HEK293 (cell line): Measurements from ENCODE around the gene ATF6.

Source experiments
- CTCF ChIA-PET: fragments of 350-600 bp; formaldehyde crosslinking; extraction: SDS; loops from one replicate; lab custom pipeline; 2021; ENCODE audit warnings: antibody characterized with exemption; lab: Yijun Ruan, JAX
- POLR2A ChIA-PET: fragments of 300-600 bp; formaldehyde crosslinking; extraction: SDS; loops from one replicate; lab custom pipeline; 2020; ENCODE audit warnings: antibody characterized with exemption, inconsistent platforms; lab: Yijun Ruan, JAX
- H3K27ac ChIP-seq: fragments of 200-500 bp; sonication (Bioruptor generic); 2 replicates; pipeline ENCODE4 v1.5.1; 2014; ENCODE audit warnings: low read depth, low read length, control low read depth, inconsistent platforms; ENCODE audit errors: extremely low read depth
- H3K36me3 ChIP-seq, 2 experiments: fragments of 200-500 bp in 1 of 2; sonication (Bioruptor generic) in 1 of 2; 1 replicate in 1 of 2; 2 replicates in 1 of 2; pipeline ENCODE4 v1.5.1; 2014 to 2017; ENCODE audit warnings: inconsistent platforms in 2 of 2, low read length in 2 of 2; ENCODE audit not compliant: control insufficient read depth in 2 of 2, insufficient read depth in 1 of 2
- H3K4me1 ChIP-seq: fragments of 200-500 bp; sonication (Bioruptor generic); 2 replicates; pipeline ENCODE4 v1.5.1; 2014; ENCODE audit warnings: mild to moderate bottlenecking, low read length, inconsistent platforms; ENCODE audit not compliant: control insufficient read depth, insufficient read depth
- H3K4me3 ChIP-seq: 2 replicates; pipeline ENCODE4 v1.5.1; 2011; ENCODE audit warnings: low read depth, mild to moderate bottlenecking, control low read depth, low read length, moderate library complexity
- H3K9me3 ChIP-seq: fragments of 200-500 bp; sonication (Bioruptor generic); 2 replicates; pipeline ENCODE4 v1.5.1; 2014; ENCODE audit warnings: low read depth, low read length, inconsistent platforms; ENCODE audit not compliant: control insufficient read depth, insufficient read depth
- KLF1 ChIP-seq: fragments of 450-650 bp; formaldehyde crosslinking; IDR thresholded peaks from 2 replicates; pipeline ENCODE4 v1.5.1; 2016; ENCODE audit warnings: missing biosample characterization, missing genetic modification characterization
- OSR2 ChIP-seq: fragments of 450-650 bp; formaldehyde crosslinking; IDR thresholded peaks from 2 replicates; pipeline ENCODE4 v1.5.1; 2016; ENCODE audit warnings: missing biosample characterization, missing genetic modification characterization
- SETDB1 ChIP-seq: IDR thresholded peaks from one replicate; pipeline ENCODE4 v1.6.1; 2017; ENCODE audit warnings: mild to moderate bottlenecking, low read length, moderate library complexity, mixed read lengths; ENCODE audit not compliant: insufficient read length
- ZBTB20 ChIP-seq: fragments of 450-650 bp; formaldehyde crosslinking; IDR thresholded peaks from 2 replicates; pipeline ENCODE4 v1.5.1; 2016; ENCODE audit warnings: missing biosample characterization, missing genetic modification characterization
- ZBTB7A ChIP-seq: fragments of 450-650 bp; formaldehyde crosslinking; IDR thresholded peaks from 2 replicates; pipeline ENCODE4 v1.5.1; 2016; ENCODE audit warnings: low read depth, missing biosample characterization, missing genetic modification characterization
- ZFHX2 ChIP-seq: fragments of 450-650 bp; formaldehyde crosslinking; conservative IDR thresholded peaks from 2 replicates; pipeline ENCODE4 v1.5.1; 2016; ENCODE audit warnings: missing biosample characterization, missing genetic modification characterization
- ZIC2 ChIP-seq: fragments of 450-650 bp; formaldehyde crosslinking; IDR thresholded peaks from 2 replicates; pipeline ENCODE4 v1.5.1; 2016; ENCODE audit warnings: missing biosample characterization, missing genetic modification characterization
- ZNF214 ChIP-seq: fragments of 450-650 bp; formaldehyde crosslinking; IDR thresholded peaks from 2 replicates; pipeline ENCODE4 v1.5.1; 2017; ENCODE audit warnings: missing biosample characterization, mild to moderate bottlenecking, missing genetic modification characterization, borderline replicate concordance
- ZNF626 ChIP-seq: fragments of 450-650 bp; sonication (Bioruptor Pico); formaldehyde crosslinking; IDR thresholded peaks from 2 replicates; pipeline ENCODE4 v1.5.1; 2018; ENCODE audit warnings: missing biosample characterization, missing genetic modification characterization, inconsistent platforms
- ZNF658 ChIP-seq: fragments of 450-650 bp; formaldehyde crosslinking; IDR thresholded peaks from 2 replicates; pipeline ENCODE4; 2016; ENCODE audit warnings: missing biosample characterization, missing genetic modification characterization
- ZNF707 ChIP-seq: fragments of 450-650 bp; formaldehyde crosslinking; IDR thresholded peaks from 2 replicates; pipeline ENCODE4 v1.5.1; 2016; ENCODE audit warnings: missing biosample characterization, missing genetic modification characterization
- ZNF777 ChIP-seq: fragments of 450-650 bp; formaldehyde crosslinking; IDR thresholded peaks from 2 replicates; pipeline ENCODE4 v1.5.1; 2017; ENCODE audit warnings: missing biosample characterization, missing genetic modification characterization, borderline replicate concordance
- TF ChIP-seq, protein P1 (sequence below): fragments of 450-650 bp; formaldehyde crosslinking; IDR thresholded peaks from 2 replicates; pipeline ENCODE4 v1.5.1; 2016; ENCODE audit warnings: missing biosample characterization, missing genetic modification characterization
- TF ChIP-seq, protein P2 (sequence below): fragments of 450-650 bp; formaldehyde crosslinking; conservative IDR thresholded peaks from 2 replicates; pipeline ENCODE4 v1.5.1; 2016; ENCODE audit warnings: low read depth, missing biosample characterization, missing genetic modification characterization
- TF ChIP-seq, protein P3 (sequence below): fragments of 450-650 bp; formaldehyde crosslinking; IDR thresholded peaks from 2 replicates; pipeline ENCODE4 v1.5.1; 2017; ENCODE audit warnings: missing biosample characterization, missing genetic modification characterization
- TF ChIP-seq, protein P4 (sequence below): fragments of 450-650 bp; formaldehyde crosslinking; IDR thresholded peaks from 2 replicates; pipeline ENCODE4 v1.5.1; 2016; ENCODE audit warnings: missing biosample characterization, missing genetic modification characterization
- TF ChIP-seq, protein P5 (sequence below): fragments of 450-650 bp; formaldehyde crosslinking; IDR thresholded peaks from 2 replicates; pipeline ENCODE4 v1.5.1; 2016; ENCODE audit warnings: missing biosample characterization, missing genetic modification characterization

Gene ATF6

DNA sequence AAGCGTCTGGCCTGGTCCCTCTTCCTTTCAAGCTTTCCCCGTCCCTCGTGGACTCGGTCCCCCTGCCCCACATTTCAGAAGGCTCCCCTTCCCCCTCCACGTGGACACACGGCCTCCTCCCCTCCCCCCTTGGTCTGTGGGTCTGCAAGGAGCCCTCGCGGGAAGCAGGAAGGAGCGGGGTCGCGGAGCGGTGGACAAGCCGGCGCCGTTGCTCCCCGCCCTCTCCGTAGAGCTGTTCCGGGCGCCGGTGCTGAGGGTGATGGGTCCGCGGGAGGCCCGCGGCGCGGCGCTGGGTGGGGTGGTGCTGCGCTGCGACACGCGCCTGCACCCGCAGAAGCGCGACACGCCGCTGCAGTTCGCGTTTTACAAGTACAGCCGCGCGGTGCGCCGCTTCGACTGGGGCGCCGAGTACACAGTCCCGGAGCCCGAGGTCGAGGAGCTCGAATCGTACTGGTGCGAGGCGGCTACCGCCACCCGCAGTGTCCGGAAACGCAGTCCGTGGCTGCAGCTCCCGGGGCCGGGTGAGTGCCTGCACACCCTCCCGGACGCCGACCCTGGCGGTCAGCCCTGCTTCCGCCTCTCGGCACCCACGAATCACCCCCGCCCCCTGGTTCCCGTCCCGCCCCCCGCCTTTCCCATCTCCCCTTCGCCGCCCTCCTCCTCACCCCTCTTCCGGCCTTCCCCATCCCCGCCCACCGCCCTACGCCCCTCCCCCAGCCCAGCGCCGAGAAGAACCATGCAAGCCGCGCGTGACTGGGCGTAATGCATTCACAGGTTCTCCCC lies 39.5 kb upstream of the ATF6 start (continued):
- TF ChIP-seq, protein P1, sequence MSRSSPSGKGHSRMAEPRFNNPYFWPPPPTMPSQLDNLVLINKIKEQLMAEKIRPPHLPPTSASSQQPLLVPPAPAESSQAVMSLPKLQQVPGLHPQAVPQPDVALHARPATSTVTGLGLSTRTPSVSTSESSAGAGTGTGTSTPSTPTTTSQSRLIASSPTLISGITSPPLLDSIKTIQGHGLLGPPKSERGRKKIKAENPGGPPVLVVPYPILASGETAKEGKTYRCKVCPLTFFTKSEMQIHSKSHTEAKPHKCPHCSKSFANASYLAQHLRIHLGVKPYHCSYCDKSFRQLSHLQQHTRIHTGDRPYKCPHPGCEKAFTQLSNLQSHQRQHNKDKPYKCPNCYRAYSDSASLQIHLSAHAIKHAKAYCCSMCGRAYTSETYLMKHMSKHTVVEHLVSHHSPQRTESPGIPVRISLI (tag by site-specific recombination) = no peak
- TF ChIP-seq ZNF214 (tag by site-specific recombination) = no peak
- no peak for TF ChIP-seq ZNF707 (tag by site-specific recombination)
- TF ChIP-seq ZBTB7A (tag by site-specific recombination) = no peak
- no peak for TF ChIP-seq ZNF658
- no peak for TF ChIP-seq ZNF626 (tag by site-specific recombination)
- TF ChIP-seq, protein P2, sequence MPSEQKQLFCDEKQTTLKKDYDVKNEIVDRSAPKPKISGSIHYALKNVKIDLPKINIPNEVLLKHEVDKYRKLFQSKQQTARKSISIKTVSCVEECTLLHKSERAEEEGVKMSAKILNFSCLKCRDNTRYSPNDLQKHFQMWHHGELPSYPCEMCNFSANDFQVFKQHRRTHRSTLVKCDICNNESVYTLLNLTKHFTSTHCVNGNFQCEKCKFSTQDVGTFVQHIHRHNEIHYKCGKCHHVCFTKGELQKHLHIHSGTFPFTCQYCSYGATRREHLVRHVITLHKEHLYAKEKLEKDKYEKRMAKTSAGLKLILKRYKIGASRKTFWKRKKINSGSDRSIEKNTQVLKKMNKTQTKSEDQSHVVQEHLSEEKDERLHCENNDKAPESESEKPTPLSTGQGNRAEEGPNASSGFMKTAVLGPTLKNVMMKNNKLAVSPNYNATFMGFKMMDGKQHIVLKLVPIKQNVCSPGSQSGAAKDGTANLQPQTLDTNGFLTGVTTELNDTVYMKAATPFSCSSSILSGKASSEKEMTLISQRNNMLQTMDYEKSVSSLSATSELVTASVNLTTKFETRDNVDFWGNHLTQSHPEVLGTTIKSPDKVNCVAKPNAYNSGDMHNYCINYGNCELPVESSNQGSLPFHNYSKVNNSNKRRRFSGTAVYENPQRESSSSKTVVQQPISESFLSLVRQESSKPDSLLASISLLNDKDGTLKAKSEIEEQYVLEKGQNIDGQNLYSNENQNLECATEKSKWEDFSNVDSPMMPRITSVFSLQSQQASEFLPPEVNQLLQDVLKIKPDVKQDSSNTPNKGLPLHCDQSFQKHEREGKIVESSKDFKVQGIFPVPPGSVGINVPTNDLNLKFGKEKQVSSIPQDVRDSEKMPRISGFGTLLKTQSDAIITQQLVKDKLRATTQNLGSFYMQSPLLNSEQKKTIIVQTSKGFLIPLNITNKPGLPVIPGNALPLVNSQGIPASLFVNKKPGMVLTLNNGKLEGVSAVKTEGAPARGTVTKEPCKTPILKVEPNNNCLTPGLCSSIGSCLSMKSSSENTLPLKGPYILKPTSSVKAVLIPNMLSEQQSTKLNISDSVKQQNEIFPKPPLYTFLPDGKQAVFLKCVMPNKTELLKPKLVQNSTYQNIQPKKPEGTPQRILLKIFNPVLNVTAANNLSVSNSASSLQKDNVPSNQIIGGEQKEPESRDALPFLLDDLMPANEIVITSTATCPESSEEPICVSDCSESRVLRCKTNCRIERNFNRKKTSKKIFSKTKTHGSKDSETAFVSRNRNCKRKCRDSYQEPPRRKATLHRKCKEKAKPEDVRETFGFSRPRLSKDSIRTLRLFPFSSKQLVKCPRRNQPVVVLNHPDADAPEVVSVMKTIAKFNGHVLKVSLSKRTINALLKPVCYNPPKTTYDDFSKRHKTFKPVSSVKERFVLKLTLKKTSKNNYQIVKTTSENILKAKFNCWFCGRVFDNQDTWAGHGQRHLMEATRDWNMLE (tag by site-specific recombination) = no peak
- TF ChIP-seq, protein P3, sequence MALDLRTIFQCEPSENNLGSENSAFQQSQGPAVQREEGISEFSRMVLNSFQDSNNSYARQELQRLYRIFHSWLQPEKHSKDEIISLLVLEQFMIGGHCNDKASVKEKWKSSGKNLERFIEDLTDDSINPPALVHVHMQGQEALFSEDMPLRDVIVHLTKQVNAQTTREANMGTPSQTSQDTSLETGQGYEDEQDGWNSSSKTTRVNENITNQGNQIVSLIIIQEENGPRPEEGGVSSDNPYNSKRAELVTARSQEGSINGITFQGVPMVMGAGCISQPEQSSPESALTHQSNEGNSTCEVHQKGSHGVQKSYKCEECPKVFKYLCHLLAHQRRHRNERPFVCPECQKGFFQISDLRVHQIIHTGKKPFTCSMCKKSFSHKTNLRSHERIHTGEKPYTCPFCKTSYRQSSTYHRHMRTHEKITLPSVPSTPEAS (tag by site-specific recombination) = no peak

DNA sequence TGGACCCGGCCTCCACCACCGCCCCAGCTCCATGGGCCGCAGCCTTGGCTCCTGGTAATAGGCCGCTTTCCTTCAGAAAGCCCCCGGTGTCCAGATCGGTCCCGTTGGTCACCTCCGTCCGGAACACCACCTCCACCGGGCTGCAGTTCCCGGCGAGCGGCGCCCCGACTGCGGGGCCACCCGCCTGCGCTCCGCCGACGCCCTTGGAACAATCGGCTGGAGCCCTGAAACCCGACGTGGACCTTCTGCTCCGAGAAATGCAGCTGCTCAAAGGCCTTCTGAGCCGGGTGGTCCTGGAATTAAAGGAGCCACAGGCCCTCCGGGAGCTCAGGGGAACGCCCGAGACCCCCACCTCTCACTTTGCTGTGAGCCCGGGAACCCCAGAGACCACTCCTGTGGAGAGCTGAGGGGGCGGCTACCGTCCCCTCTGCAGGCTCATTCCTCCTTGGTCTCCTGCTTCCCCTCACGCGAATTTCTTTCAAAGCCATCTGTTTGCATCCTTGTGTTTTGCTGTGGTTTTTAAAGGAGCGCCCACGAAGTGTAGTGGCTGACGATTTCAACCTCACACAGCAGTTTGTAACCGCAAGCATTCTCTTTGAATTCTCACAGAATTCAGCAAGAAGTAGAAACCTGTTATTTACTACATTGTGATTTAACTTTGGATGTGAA lies 38.7 kb upstream of the ATF6 start:
- ChIA-PET CTCF (interaction anchor here (1.1 to 4.0 kb wide), 3 partner anchors 10 to 13 kb away, joined by 3 to 13 read pairs (median 5); no protein-coding TSS in a partner anchor), POLR2A (interaction anchor here (0.5 to 2.6 kb wide), 8 partner anchors 11 to 115 kb away, joined by 3 to 19 read pairs (median 4); partner anchors contain the start of genes DUSP12 and FCRLA)
- Histone ChIP-seq H3K4me3 (peak overlapping the region; percentile 62), H3K9me3 (no peaks in the 10 kb centered on the region), H3K4me1 (no peaks in the 10 kb centered on the region; the same call in 1 of the 2 replicates), H3K36me3 (no peaks in the 10 kb centered on the region), H3K27ac (peak overlapping the region; percentile 29; the same call in 1 of the 2 replicates)
- peak; percentile 15 for TF ChIP-seq ZBTB20 (tag by site-specific recombination)
- peak; percentile 46 for TF ChIP-seq ZIC2 (tag by site-specific recombination)
- peak; percentile 72; the same call in 1 of the 2 replicates for TF ChIP-seq ZNF777 (tag by site-specific recombination)
- TF ChIP-seq SETDB1 = no peak
- peak; percentile 81 for TF ChIP-seq ZFHX2
- TF ChIP-seq, protein P4, sequence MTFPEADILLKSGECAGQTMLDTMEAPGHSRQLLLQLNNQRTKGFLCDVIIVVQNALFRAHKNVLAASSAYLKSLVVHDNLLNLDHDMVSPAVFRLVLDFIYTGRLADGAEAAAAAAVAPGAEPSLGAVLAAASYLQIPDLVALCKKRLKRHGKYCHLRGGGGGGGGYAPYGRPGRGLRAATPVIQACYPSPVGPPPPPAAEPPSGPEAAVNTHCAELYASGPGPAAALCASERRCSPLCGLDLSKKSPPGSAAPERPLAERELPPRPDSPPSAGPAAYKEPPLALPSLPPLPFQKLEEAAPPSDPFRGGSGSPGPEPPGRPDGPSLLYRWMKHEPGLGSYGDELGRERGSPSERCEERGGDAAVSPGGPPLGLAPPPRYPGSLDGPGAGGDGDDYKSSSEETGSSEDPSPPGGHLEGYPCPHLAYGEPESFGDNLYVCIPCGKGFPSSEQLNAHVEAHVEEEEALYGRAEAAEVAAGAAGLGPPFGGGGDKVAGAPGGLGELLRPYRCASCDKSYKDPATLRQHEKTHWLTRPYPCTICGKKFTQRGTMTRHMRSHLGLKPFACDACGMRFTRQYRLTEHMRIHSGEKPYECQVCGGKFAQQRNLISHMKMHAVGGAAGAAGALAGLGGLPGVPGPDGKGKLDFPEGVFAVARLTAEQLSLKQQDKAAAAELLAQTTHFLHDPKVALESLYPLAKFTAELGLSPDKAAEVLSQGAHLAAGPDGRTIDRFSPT (tag by site-specific recombination) = no peak
- no peak for TF ChIP-seq OSR2 (tag by site-specific recombination)
- TF ChIP-seq, protein P5, sequence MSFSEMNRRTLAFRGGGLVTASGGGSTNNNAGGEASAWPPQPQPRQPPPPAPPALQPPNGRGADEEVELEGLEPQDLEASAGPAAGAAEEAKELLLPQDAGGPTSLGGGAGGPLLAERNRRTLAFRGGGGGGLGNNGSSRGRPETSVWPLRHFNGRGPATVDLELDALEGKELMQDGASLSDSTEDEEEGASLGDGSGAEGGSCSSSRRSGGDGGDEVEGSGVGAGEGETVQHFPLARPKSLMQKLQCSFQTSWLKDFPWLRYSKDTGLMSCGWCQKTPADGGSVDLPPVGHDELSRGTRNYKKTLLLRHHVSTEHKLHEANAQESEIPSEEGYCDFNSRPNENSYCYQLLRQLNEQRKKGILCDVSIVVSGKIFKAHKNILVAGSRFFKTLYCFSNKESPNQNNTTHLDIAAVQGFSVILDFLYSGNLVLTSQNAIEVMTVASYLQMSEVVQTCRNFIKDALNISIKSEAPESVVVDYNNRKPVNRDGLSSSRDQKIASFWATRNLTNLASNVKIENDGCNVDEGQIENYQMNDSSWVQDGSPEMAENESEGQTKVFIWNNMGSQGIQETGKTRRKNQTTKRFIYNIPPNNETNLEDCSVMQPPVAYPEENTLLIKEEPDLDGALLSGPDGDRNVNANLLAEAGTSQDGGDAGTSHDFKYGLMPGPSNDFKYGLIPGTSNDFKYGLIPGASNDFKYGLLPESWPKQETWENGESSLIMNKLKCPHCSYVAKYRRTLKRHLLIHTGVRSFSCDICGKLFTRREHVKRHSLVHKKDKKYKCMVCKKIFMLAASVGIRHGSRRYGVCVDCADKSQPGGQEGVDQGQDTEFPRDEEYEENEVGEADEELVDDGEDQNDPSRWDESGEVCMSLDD = no peak
- TF ChIP-seq KLF1 (tag by site-specific recombination) = peak; percentile 4; the same call in 1 of the 2 replicates
